Measurements from ENCODE around the gene SLMAP.

SLMAP gene

DNA sequence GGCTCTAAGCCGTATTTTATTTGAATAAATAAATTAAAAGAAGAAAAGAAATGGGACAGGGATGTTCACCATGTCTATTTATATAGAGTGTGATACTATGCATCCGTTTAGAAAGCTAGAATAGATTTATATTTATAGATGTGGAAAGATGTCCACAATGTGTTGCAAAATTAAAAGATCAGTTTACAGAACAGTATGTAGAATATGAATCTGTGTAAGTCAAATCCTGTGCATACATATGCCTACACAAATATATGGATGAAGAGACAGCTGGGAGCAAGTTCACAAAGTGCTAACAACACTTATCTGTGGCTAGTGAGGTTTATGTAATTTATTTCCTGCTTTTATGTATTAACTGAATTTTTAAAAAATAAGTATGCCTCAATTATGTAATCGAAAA is 25.4 kb upstream of the SLMAP start:
- Histone ChIP-seq H3K36me3 (ENCODE audit: insufficient read depth, low read depth, low read length) (no peaks in the 10 kb centered on the region), H3K9me3 (ENCODE audit: insufficient read depth, low read depth, low read length) (no peaks in the 10 kb centered on the region), H3K27ac (ENCODE audit: low read length) (no peak overlapping the region), H3K4me1 (ENCODE audit: insufficient read depth, low read length) (no peaks in the 10 kb centered on the region), H3K9ac (ENCODE audit: low read depth, low read length) (no peak overlapping the region), H3K27me3 (ENCODE audit: insufficient read depth, low read length) (no peaks in the 10 kb centered on the region), H3K4me3 (ENCODE audit: low read length) (no peak overlapping the region)

GRCh38 chr3:57731311-57731710 is 24.8 kb upstream of the SLMAP start:
- H3K9me3 ChIP-seq (ENCODE audit: insufficient read depth, low read depth, low read length) = no peaks in the 10 kb centered on the region
- no peak overlapping the region for H3K9ac ChIP-seq (ENCODE audit: low read depth, low read length)
- H3K27me3 ChIP-seq (ENCODE audit: insufficient read depth, low read length) = no peaks in the 10 kb centered on the region
- no peak overlapping the region for H3K4me3 ChIP-seq (ENCODE audit: low read length)
- no peaks in the 10 kb centered on the region for H3K4me1 ChIP-seq (ENCODE audit: insufficient read depth, low read length)
- no peaks in the 10 kb centered on the region for H3K36me3 ChIP-seq (ENCODE audit: insufficient read depth, low read depth, low read length)
- no peak overlapping the region for H3K27ac ChIP-seq (ENCODE audit: low read length)

DNA sequence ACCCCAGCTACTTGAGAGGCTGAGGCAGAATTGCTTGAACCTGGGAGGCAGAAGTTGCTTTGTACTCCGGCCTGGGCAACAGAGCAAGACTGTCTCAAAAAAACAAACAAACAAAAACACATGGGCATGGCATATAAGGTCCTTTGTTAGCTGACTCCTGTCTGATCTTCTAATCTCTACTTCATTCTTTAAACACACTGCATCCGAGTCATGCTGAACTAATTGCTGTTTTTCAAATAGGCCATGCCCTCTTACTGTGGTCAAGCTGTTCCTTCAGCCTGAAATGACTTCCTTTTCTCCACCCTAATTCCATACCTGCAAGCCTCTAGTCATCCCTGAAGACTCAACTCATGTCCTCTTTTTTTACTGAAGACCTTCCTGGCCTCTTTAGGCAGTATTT is 22.3 kb upstream of the SLMAP start:
- no peak overlapping the region for H3K27ac ChIP-seq (ENCODE audit: low read length)
- no peaks in the 10 kb centered on the region for H3K36me3 ChIP-seq (ENCODE audit: insufficient read depth, low read depth, low read length)
- H3K4me1 ChIP-seq (ENCODE audit: insufficient read depth, low read length) = no peaks in the 10 kb centered on the region
- H3K4me3 ChIP-seq (ENCODE audit: low read length) = no peak overlapping the region
- H3K9me3 ChIP-seq (ENCODE audit: insufficient read depth, low read depth, low read length) = no peaks in the 10 kb centered on the region
- H3K27me3 ChIP-seq (ENCODE audit: insufficient read depth, low read length) = no peaks in the 10 kb centered on the region
- no peak overlapping the region for H3K9ac ChIP-seq (ENCODE audit: low read depth, low read length)

DNA sequence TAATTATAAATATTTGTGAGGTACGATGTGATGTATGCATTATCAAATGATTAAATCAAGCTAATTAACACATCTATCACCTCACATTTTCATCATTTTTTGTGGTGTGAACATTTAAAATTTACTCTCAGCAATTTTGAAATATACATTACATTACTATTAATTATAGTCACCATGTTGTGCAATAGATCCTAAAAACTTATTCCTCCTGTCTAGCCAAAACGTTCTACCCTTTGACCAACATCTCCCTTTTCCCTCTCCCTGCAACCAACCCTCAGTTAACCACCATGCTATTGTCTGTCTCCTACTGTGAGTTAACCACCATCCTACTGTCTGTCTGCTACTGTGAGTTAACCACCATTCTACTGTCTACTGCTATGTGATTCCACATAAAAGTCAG is 20.7 kb upstream of the SLMAP start:
- Histone ChIP-seq H3K9ac (ENCODE audit: low read depth, low read length) (no peak overlapping the region), H3K4me3 (ENCODE audit: low read length) (no peak overlapping the region), H3K4me1 (ENCODE audit: insufficient read depth, low read length) (no peaks in the 10 kb centered on the region), H3K27me3 (ENCODE audit: insufficient read depth, low read length) (no peaks in the 10 kb centered on the region), H3K9me3 (ENCODE audit: insufficient read depth, low read depth, low read length) (no peaks in the 10 kb centered on the region), H3K27ac (ENCODE audit: low read length) (no peak overlapping the region), H3K36me3 (ENCODE audit: insufficient read depth, low read depth, low read length) (no peaks in the 10 kb centered on the region)

DNA sequence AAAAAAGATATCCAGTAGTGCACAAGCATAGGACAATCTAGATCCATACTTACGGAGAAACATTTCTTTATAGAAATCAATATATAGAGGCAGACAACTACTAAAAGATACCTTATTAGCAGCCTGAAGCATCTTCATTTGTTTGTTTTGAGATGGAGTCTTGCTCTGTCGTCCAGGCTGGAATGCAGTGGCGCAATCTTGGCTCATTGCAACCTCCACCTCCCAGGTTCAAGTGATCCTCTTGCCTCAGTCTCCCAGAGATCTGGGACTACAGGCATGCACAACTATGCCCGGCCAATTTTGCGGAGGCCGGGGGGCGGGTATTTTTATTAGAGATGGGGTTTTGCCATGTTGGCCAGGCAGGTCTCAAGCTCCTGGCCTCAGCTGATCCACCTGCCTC is 18.3 kb upstream of the SLMAP start:
- H3K27ac ChIP-seq (ENCODE audit: low read length) = no peak overlapping the region
- H3K9ac ChIP-seq (ENCODE audit: low read depth, low read length) = no peak overlapping the region
- H3K4me3 ChIP-seq (ENCODE audit: low read length) = no peak overlapping the region
- no peaks in the 10 kb centered on the region for H3K9me3 ChIP-seq (ENCODE audit: insufficient read depth, low read depth, low read length)
- H3K27me3 ChIP-seq (ENCODE audit: insufficient read depth, low read length) = no peaks in the 10 kb centered on the region
- no peaks in the 10 kb centered on the region for H3K36me3 ChIP-seq (ENCODE audit: insufficient read depth, low read depth, low read length)
- no peaks in the 10 kb centered on the region for H3K4me1 ChIP-seq (ENCODE audit: insufficient read depth, low read length)

DNA sequence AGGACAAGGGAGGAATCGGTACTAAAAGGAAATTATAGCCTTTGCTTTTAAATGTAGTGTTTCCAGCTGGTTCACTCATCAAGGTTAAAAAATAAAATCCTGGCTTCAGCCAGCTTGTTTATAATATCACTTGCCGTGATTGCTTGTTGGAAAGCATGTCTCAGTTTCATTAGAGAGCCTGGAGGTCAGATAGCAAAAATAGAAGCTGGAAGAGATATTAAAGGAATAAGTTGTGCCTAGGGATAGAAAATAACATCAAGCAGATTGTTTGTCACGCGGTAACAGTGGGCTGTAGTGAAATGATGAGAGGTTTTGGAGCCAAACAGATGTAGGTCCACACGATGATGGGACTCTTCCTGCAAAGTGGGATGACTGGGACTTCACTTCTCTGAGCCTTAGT is 17.7 kb upstream of the SLMAP start:
- Histone ChIP-seq H3K4me1 (ENCODE audit: insufficient read depth, low read length) (no peaks in the 10 kb centered on the region), H3K9ac (ENCODE audit: low read depth, low read length) (no peak overlapping the region), H3K4me3 (ENCODE audit: low read length) (no peak overlapping the region), H3K9me3 (ENCODE audit: insufficient read depth, low read depth, low read length) (no peaks in the 10 kb centered on the region), H3K27me3 (ENCODE audit: insufficient read depth, low read length) (no peaks in the 10 kb centered on the region), H3K27ac (ENCODE audit: low read length) (no peak overlapping the region), H3K36me3 (ENCODE audit: insufficient read depth, low read depth, low read length) (no peaks in the 10 kb centered on the region)

DNA sequence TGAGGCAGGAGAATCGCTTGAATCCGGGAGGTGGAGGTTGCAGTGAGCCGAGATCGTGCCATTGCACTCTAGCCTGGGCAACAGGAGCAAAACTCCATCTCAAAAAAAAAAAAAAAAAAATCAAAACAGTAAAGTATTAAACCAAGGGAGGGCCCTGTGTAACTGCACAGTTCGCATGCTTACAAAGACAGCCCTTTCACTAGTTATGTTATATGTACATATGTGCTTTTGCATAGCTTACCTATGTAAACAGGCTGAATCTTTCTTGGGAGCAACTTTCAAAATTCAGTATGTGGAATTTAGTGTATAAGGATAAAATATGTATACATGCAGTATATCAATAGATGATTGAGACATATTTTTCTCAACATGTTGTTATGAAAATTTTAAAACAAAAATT is 16.1 kb upstream of the SLMAP start:
- H3K4me1 ChIP-seq (ENCODE audit: insufficient read depth, low read length) = no peaks in the 10 kb centered on the region
- no peak overlapping the region for H3K27ac ChIP-seq (ENCODE audit: low read length)
- H3K9me3 ChIP-seq (ENCODE audit: insufficient read depth, low read depth, low read length) = no peaks in the 10 kb centered on the region
- no peaks in the 10 kb centered on the region for H3K36me3 ChIP-seq (ENCODE audit: insufficient read depth, low read depth, low read length)
- no peak overlapping the region for H3K9ac ChIP-seq (ENCODE audit: low read depth, low read length)
- H3K4me3 ChIP-seq (ENCODE audit: low read length) = no peak overlapping the region
- H3K27me3 ChIP-seq (ENCODE audit: insufficient read depth, low read length) = no peaks in the 10 kb centered on the region

DNA sequence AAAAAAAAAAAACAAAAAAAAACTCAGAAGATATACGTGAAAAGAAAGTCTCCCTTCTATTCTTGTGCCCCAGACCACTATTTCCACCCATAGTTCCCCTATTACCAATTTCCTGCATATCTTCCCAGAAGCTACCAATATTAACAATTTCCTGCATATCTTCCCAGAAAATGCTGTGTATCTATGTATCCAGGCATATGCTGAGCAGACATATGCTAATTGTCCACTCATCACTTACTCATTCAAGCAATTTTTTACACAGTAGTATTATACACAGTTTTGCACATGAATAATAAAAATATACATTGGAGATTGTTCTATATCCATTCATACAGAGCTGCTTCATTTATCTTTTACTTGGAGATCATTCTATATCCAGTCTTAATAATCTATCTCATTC is 12.6 kb upstream of the SLMAP start:
- Histone ChIP-seq H3K9ac (ENCODE audit: low read depth, low read length) (no peak overlapping the region), H3K4me1 (ENCODE audit: insufficient read depth, low read length) (no peaks in the 10 kb centered on the region), H3K27ac (ENCODE audit: low read length) (no peak overlapping the region), H3K36me3 (ENCODE audit: insufficient read depth, low read depth, low read length) (no peaks in the 10 kb centered on the region), H3K9me3 (ENCODE audit: insufficient read depth, low read depth, low read length) (no peaks in the 10 kb centered on the region), H3K4me3 (ENCODE audit: low read length) (no peak overlapping the region), H3K27me3 (ENCODE audit: insufficient read depth, low read length) (no peaks in the 10 kb centered on the region)

GRCh38 chr3:57745101-57745500 is 11.0 kb upstream of the SLMAP start:
- Histone ChIP-seq H3K36me3 (ENCODE audit: insufficient read depth, low read depth, low read length) (no peaks in the 10 kb centered on the region), H3K9ac (ENCODE audit: low read depth, low read length) (no peak overlapping the region), H3K9me3 (ENCODE audit: insufficient read depth, low read depth, low read length) (no peaks in the 10 kb centered on the region), H3K4me3 (ENCODE audit: low read length) (no peak overlapping the region), H3K27me3 (ENCODE audit: insufficient read depth, low read length) (no peaks in the 10 kb centered on the region), H3K4me1 (ENCODE audit: insufficient read depth, low read length) (no peaks in the 10 kb centered on the region), H3K27ac (ENCODE audit: low read length) (no peak overlapping the region)

GRCh38 chr3:57746156-57747010 is 9.7 kb upstream of the SLMAP start:
- Histone ChIP-seq H3K27ac (ENCODE audit: low read length) (no peak overlapping the region), H3K4me3 (ENCODE audit: low read length) (no peak overlapping the region), H3K36me3 (ENCODE audit: insufficient read depth, low read depth, low read length) (no peaks in the 10 kb centered on the region)

DNA sequence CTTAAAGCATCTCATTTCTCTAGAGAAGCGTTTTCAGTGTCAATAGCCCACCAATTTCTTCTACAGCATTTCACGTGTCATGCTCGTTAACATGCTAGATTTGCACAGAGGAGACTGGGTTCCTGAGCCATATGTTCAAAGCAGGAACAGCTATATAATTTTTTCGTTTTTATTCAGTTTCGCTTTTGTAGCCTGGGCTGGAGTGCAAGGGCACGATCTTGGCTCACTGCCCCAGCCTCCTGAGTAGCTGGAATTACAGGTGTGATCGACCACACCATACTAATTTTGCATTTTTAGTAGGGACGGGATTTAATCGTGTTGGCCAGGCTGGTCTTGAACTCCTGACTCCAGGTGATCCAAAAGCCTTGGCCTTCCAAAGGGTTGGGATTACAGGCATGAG is 6.6 kb upstream of the SLMAP start:
- H3K4me3 ChIP-seq (ENCODE audit: low read length) = no peak overlapping the region
- no peak overlapping the region for H3K9ac ChIP-seq (ENCODE audit: low read depth, low read length)
- peaks cover 4% of the 10 kb centered on the region; the same call in 1 of the 2 replicates for H3K4me1 ChIP-seq (ENCODE audit: insufficient read depth, low read length)
- H3K36me3 ChIP-seq (ENCODE audit: insufficient read depth, low read depth, low read length) = no peaks in the 10 kb centered on the region
- H3K27ac ChIP-seq (ENCODE audit: low read length) = no peak overlapping the region
- no peaks in the 10 kb centered on the region for H3K27me3 ChIP-seq (ENCODE audit: insufficient read depth, low read length)
- no peaks in the 10 kb centered on the region for H3K9me3 ChIP-seq (ENCODE audit: insufficient read depth, low read depth, low read length)

More at GRCh38 chr3:57746156-57747010, 9.7 kb upstream of the SLMAP start:
- no peaks in the 10 kb centered on the region for H3K9me3 ChIP-seq (ENCODE audit: insufficient read depth, low read depth, low read length)
- no peaks in the 10 kb centered on the region for H3K4me1 ChIP-seq (ENCODE audit: insufficient read depth, low read length)
- no peak overlapping the region for H3K9ac ChIP-seq (ENCODE audit: low read depth, low read length)
- H3K27me3 ChIP-seq (ENCODE audit: insufficient read depth, low read length) = no peaks in the 10 kb centered on the region

- Histone ChIP-seq H3K9ac (ENCODE audit: low read depth, low read length) (no peak overlapping the region), H3K4me1 (ENCODE audit: insufficient read depth, low read length) (peaks cover 4% of the 10 kb centered on the region; the same call in 1 of the 2 replicates), H3K36me3 (ENCODE audit: insufficient read depth, low read depth, low read length) (no peaks in the 10 kb centered on the region), H3K27ac (ENCODE audit: low read length) (no peak overlapping the region), H3K9me3 (ENCODE audit: insufficient read depth, low read depth, low read length) (no peaks in the 10 kb centered on the region), H3K4me3 (ENCODE audit: low read length) (no peak overlapping the region), H3K27me3 (ENCODE audit: insufficient read depth, low read length) (peaks cover 2% of the 10 kb centered on the region; the same call in 1 of the 2 replicates)
Observed at GRCh38 chr3:57752307-57752706, 3.8 kb upstream of the SLMAP start.

Measured in iPS-20b (cell line).